ENCODE results near the gene POLD4.
"Not testable (repeated sequence)": the region's sequence is repeated elsewhere in the genome, so short reads cannot be mapped to it uniquely, and the experiment has no call there.

Gene POLD4

GRCh38 chr11:67320011-67320410 is 33.3 kb downstream of the POLD4 start:
- FAIRE-seq: no peak

GRCh38 chr11:67318876-67319275 is 34.5 kb downstream of the POLD4 start:
- not testable (repeated sequence) for DNase-seq (ENCODE audit: extremely low spot score, insufficient read length, low read depth); FAIRE-seq

More at GRCh38 chr11:67320011-67320410, 33.3 kb downstream of the POLD4 start:
- no peak for DNase-seq (ENCODE audit: extremely low spot score, insufficient read length, low read depth)

- no peak for DNase-seq (ENCODE audit: extremely low spot score, insufficient read length, low read depth)
- no peak for FAIRE-seq
These were observed 35.3 kb downstream of the POLD4 start for GRCh38 chr11:67317888-67318555.

- FAIRE-seq: peak; percentile 91
- peak; percentile 99 for DNase-seq (ENCODE audit: extremely low spot score, insufficient read length, low read depth)
These were observed 36.0 kb downstream of the POLD4 start for GRCh38 chr11:67317205-67317887.

GRCh38 chr11:67316882-67317204 is 36.5 kb downstream of the POLD4 start:
- FAIRE-seq: no peak
- no peak for DNase-seq (ENCODE audit: extremely low spot score, insufficient read length, low read depth)

- DNase-seq (ENCODE audit: extremely low spot score, insufficient read length, low read depth) (no peak), FAIRE-seq (no peak)
These were observed 37.9 kb downstream of the POLD4 start for GRCh38 chr11:67315325-67315909.

- DNase-seq (ENCODE audit: extremely low spot score, insufficient read length, low read depth) (no peak), FAIRE-seq (no peak)
These were observed 39.1 kb downstream of the POLD4 start for GRCh38 chr11:67314218-67314617.

- DNase-seq (ENCODE audit: extremely low spot score, insufficient read length, low read depth) (no peak), FAIRE-seq (no peak)
These were observed 40.0 kb downstream of the POLD4 start for GRCh38 chr11:67313125-67313890.

- no peak for DNase-seq (ENCODE audit: extremely low spot score, insufficient read length, low read depth)
- no peak for FAIRE-seq
These were observed 40.9 kb downstream of the POLD4 start for GRCh38 chr11:67312187-67313021.

- DNase-seq (ENCODE audit: extremely low spot score, insufficient read length, low read depth) (no peak), FAIRE-seq (no peak)
These were observed 41.7 kb downstream of the POLD4 start for GRCh38 chr11:67311556-67312082.

GRCh38 chr11:67311051-67311555 is 42.2 kb downstream of the POLD4 start:
- FAIRE-seq (no peak), DNase-seq (ENCODE audit: extremely low spot score, insufficient read length, low read depth) (no peak)

GRCh38 chr11:67310246-67311050 is 42.9 kb downstream of the POLD4 start:
- DNase-seq (ENCODE audit: extremely low spot score, insufficient read length, low read depth) (no peak), FAIRE-seq (no peak)

- FAIRE-seq (no peak), DNase-seq (ENCODE audit: extremely low spot score, insufficient read length, low read depth) (no peak)
These were observed 43.7 kb downstream of the POLD4 start for GRCh38 chr11:67309661-67310061.

- FAIRE-seq (no peak), DNase-seq (ENCODE audit: extremely low spot score, insufficient read length, low read depth) (no peak)
These were observed 44.2 kb downstream of the POLD4 start for GRCh38 chr11:67309166-67309565.

GRCh38 chr11:67308031-67308866 is 45.1 kb downstream of the POLD4 start:
- DNase-seq (ENCODE audit: extremely low spot score, insufficient read length, low read depth): no peak
- FAIRE-seq: no peak

GRCh38 chr11:67307545-67308001 is 45.8 kb downstream of the POLD4 start:
- FAIRE-seq (no peak), DNase-seq (ENCODE audit: extremely low spot score, insufficient read length, low read depth) (no peak)

GRCh38 chr11:67306769-67307544 is 46.4 kb downstream of the POLD4 start:
- no peak for DNase-seq (ENCODE audit: extremely low spot score, insufficient read length, low read depth)
- no peak for FAIRE-seq
